ENCODE data around the gene CHD6.

CHD6 gene

DNA sequence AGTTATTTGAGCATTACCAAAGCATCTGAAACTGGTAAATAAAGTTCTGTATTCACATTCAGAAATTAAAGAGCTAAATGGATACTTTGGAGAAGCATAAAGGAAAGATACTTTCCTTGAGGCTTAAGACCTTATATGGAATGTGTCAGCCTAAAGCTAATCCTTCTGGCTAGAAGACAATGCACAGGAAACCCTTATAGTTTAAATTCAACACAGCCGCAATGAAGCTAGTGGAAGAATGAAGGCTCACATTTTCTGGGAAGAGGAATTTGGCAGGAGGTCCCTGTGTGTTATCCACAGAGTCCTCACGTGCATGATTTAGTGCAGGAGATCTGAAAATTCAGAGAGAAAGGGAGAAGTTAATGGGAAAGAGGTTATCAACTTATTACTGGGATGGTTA lies 21.5 kb upstream of the CHD6 start:
- TF ChIP-seq TAF1 (IDR thresholded peaks at IDR 0.05; ENCODE audit: low read depth, low read length) (no peak), POU2F2 (IDR thresholded peaks at IDR 0.05; ENCODE audit: low read depth, low read length) (no peak), POLR2A (IDR thresholded peaks at IDR 0.05; ENCODE audit: low read depth, low read length) (no peak), PAX5 (IDR thresholded peaks at IDR 0.05; ENCODE audit: insufficient read depth, low read length, severe bottlenecking) (no peak), POLR2AphosphoS5 (IDR thresholded peaks at IDR 0.05; ENCODE audit: low read depth, low read length) (no peak), SPI1 (IDR thresholded peaks at IDR 0.05; ENCODE audit: low read depth, low read length) (no peak)
- FAIRE-seq (no peak), DNase-seq (ENCODE audit: insufficient read length, low spot score) (no peak)

GRCh38 chr20:41638456-41638855 lies 20.3 kb upstream of the CHD6 start:
- no peak for FAIRE-seq

DNA sequence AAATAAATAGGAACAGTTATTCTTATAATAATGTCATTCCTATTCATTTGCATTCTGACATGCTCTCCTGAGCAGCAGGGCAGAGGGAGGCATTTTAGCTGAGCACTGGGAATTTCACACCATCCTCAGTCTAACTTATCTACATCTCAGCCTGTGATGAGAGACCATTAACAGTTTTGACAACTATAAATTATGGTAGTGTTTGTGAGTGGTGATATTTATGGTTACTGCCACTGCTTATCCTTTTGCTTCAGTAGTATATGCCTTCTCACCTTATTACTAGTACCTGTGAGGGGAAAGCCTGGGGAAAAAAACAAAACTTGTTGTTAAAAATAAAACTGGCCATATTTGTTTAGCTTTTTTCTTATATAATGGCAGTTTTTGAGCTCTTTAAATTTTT lies 17.0 kb upstream of the CHD6 start:
- DNase-seq (ENCODE audit: insufficient read length, low spot score): no peak
- FAIRE-seq: no peak
- TF ChIP-seq POLR2AphosphoS5 (IDR thresholded peaks at IDR 0.05; ENCODE audit: low read depth, low read length): no peak
- no peak for TF ChIP-seq PAX5 (IDR thresholded peaks at IDR 0.05; ENCODE audit: insufficient read depth, low read length, severe bottlenecking)
- TF ChIP-seq POLR2A (IDR thresholded peaks at IDR 0.05; ENCODE audit: low read depth, low read length): no peak
- TF ChIP-seq POU2F2 (IDR thresholded peaks at IDR 0.05; ENCODE audit: low read depth, low read length): no peak
- no peak for TF ChIP-seq TAF1 (IDR thresholded peaks at IDR 0.05; ENCODE audit: low read depth, low read length)
- TF ChIP-seq SPI1 (IDR thresholded peaks at IDR 0.05; ENCODE audit: low read depth, low read length): no peak

More at GRCh38 chr20:41638456-41638855, 20.3 kb upstream of the CHD6 start:
- TF ChIP-seq PAX5 (IDR thresholded peaks at IDR 0.05; ENCODE audit: insufficient read depth, low read length, severe bottlenecking) (no peak), TAF1 (IDR thresholded peaks at IDR 0.05; ENCODE audit: low read depth, low read length) (no peak), SPI1 (IDR thresholded peaks at IDR 0.05; ENCODE audit: low read depth, low read length) (no peak), POLR2A (IDR thresholded peaks at IDR 0.05; ENCODE audit: low read depth, low read length) (no peak), POU2F2 (IDR thresholded peaks at IDR 0.05; ENCODE audit: low read depth, low read length) (no peak), POLR2AphosphoS5 (IDR thresholded peaks at IDR 0.05; ENCODE audit: low read depth, low read length) (no peak)
- DNase-seq (ENCODE audit: insufficient read length, low spot score): no peak

DNA sequence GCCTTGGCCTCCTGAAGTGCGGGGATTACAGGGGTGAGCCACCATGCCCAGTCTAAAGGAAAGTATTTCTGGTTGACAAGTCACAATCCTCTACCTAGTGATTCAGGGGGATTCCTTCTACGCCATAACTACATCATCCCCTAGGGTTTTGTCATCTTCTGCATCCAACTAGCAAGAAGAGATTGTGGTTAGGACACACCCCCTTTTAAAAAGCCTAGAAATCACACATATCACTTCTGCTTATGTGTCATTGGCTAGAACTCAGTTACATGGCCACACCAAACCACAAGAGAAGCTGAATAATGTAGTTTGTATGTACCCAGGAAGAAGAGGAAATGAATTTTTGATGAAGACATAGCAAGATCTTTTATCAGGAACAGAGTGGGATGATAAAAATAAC lies 14.7 kb upstream of the CHD6 start:
- no peak for TF ChIP-seq POLR2AphosphoS5 (IDR thresholded peaks at IDR 0.05; ENCODE audit: low read depth, low read length)
- TF ChIP-seq SPI1 (IDR thresholded peaks at IDR 0.05; ENCODE audit: low read depth, low read length): 0 out of 2 replicates have a peak, but pooled peaks have one; percentile 28
- DNase-seq (ENCODE audit: insufficient read length, low spot score) (no peak), FAIRE-seq (no peak)

DNA sequence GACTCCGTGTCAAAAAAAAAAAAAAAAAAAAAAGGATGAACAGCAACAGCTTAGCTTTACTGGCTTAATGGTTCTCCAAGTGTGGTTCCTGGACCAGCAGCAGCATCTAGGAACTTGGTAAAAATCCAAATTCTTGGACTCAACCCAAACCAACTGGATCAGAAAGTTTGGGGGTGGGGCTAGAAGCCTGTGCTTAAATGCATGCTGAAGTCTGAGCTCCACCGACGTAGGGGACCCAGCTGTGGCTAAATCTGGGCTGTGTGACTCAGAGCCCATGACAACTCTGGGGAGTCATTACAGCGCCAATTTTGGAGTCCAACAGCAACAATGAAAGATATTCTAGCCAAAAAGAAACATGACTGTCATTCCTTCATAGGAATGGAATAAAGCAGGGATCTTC lies 13.6 kb upstream of the CHD6 start:
- TF ChIP-seq POU2F2 (IDR thresholded peaks at IDR 0.05; ENCODE audit: low read depth, low read length) (no peak), POLR2A (IDR thresholded peaks at IDR 0.05; ENCODE audit: low read depth, low read length) (no peak), TAF1 (IDR thresholded peaks at IDR 0.05; ENCODE audit: low read depth, low read length) (no peak)
- DNase-seq (ENCODE audit: insufficient read length, low spot score) (no peak), FAIRE-seq (no peak)

DNA sequence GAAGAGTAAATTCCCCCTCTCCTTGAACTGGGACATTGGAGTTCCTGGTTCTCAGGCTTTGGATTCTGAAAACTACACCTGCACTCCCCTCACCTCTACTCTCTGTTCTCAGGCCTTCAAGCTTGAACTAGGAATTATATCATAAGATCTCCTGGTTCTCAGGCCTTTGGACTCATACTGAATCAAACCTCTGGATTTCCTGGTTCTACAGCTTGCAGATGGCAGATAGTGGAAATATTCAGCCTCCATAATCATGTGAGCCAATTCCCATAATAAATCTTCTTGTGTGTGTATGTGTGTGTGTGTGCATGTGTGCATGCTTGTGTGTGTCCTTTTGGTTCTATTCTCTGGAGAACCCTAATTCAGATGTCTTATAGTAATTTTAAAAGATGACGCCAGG lies 12.7 kb upstream of the CHD6 start:
- TF ChIP-seq TAF1 (IDR thresholded peaks at IDR 0.05; ENCODE audit: low read depth, low read length): no peak
- no peak for TF ChIP-seq POU2F2 (IDR thresholded peaks at IDR 0.05; ENCODE audit: low read depth, low read length)
- no peak for TF ChIP-seq POLR2A (IDR thresholded peaks at IDR 0.05; ENCODE audit: low read depth, low read length)
- no peak for TF ChIP-seq SPI1 (IDR thresholded peaks at IDR 0.05; ENCODE audit: low read depth, low read length)
- no peak for TF ChIP-seq PAX5 (IDR thresholded peaks at IDR 0.05; ENCODE audit: insufficient read depth, low read length, severe bottlenecking)
- TF ChIP-seq POLR2AphosphoS5 (IDR thresholded peaks at IDR 0.05; ENCODE audit: low read depth, low read length): no peak
- FAIRE-seq (no peak), DNase-seq (ENCODE audit: insufficient read length, low spot score) (no peak)

- TF ChIP-seq SPI1 (IDR thresholded peaks at IDR 0.05; ENCODE audit: low read depth, low read length) (peak; percentile 88), TAF1 (IDR thresholded peaks at IDR 0.05; ENCODE audit: low read depth, low read length) (no peak)
- FAIRE-seq (no peak), DNase-seq (ENCODE audit: insufficient read length, low spot score) (no peak)
Observed at GRCh38 chr20:41627611-41628244, 9.6 kb upstream of the CHD6 start.

GRCh38 chr20:41627001-41627495 lies 8.9 kb upstream of the CHD6 start:
- DNase-seq (ENCODE audit: insufficient read length, low spot score): no peak
- FAIRE-seq: no peak
- no peak for TF ChIP-seq PAX5 (IDR thresholded peaks at IDR 0.05; ENCODE audit: insufficient read depth, low read length, severe bottlenecking)
- no peak for TF ChIP-seq TAF1 (IDR thresholded peaks at IDR 0.05; ENCODE audit: low read depth, low read length)
- no peak for TF ChIP-seq POLR2A (IDR thresholded peaks at IDR 0.05; ENCODE audit: low read depth, low read length)
- no peak for TF ChIP-seq POLR2AphosphoS5 (IDR thresholded peaks at IDR 0.05; ENCODE audit: low read depth, low read length)
- TF ChIP-seq POU2F2 (IDR thresholded peaks at IDR 0.05; ENCODE audit: low read depth, low read length): no peak
- no peak for TF ChIP-seq SPI1 (IDR thresholded peaks at IDR 0.05; ENCODE audit: low read depth, low read length)

DNA sequence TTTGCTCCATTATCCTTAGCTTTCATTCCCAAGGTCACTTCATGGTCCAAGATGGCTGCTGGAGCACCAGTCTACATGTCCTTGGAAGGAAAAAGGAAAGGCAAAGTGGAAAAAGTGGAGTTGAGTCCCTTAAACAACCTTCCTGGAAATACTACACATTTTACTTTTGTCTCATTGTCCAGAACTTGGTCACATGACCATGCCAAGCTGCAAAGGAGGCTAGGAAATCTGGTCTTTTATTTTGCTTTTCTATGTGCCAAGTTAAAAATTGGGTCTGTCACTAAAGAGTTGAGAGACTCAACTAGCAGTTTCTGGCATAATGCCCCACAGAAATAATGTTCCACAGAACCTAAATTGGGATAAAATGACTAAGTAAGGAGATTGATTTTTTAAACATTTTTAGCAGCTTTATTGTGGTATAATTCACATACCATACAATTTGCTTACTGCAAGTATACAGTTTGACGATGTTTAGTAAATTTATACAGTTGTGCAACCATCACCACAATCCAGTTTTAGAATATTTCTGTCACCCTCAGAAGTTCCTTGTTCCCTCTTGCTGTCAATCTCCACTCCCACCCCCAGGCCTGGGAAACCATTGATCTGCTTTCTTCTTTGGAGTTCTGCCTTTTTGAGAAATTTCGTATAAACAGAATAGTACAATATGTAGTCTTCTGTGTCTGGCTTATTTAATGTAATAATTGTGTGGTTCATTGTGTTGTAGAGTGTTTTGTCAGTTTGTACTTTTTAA lies 5.6 kb upstream of the CHD6 start:
- TF ChIP-seq PAX5 (IDR thresholded peaks at IDR 0.05; ENCODE audit: insufficient read depth, low read length, severe bottlenecking) (no peak), POLR2AphosphoS5 (IDR thresholded peaks at IDR 0.05; ENCODE audit: low read depth, low read length) (no peak), TAF1 (IDR thresholded peaks at IDR 0.05; ENCODE audit: low read depth, low read length) (no peak), POLR2A (IDR thresholded peaks at IDR 0.05; ENCODE audit: low read depth, low read length) (no peak), POU2F2 (IDR thresholded peaks at IDR 0.05; ENCODE audit: low read depth, low read length) (no peak), SPI1 (IDR thresholded peaks at IDR 0.05; ENCODE audit: low read depth, low read length) (no peak)
- FAIRE-seq: no peak
- DNase-seq (ENCODE audit: insufficient read length, low spot score): no peak

GRCh38 chr20:41622584-41622983 lies 4.4 kb upstream of the CHD6 start:
- no peak for FAIRE-seq
- no peak for DNase-seq (ENCODE audit: insufficient read length, low spot score)
- TF ChIP-seq POLR2AphosphoS5 (IDR thresholded peaks at IDR 0.05; ENCODE audit: low read depth, low read length) (no peak), POLR2A (IDR thresholded peaks at IDR 0.05; ENCODE audit: low read depth, low read length) (no peak), POU2F2 (IDR thresholded peaks at IDR 0.05; ENCODE audit: low read depth, low read length) (no peak), PAX5 (IDR thresholded peaks at IDR 0.05; ENCODE audit: insufficient read depth, low read length, severe bottlenecking) (no peak), SPI1 (IDR thresholded peaks at IDR 0.05; ENCODE audit: low read depth, low read length) (no peak), TAF1 (IDR thresholded peaks at IDR 0.05; ENCODE audit: low read depth, low read length) (no peak)

All from GM12891 (cell line).